ENCODE measurements around the gene UNC80.

UNC80 gene

GRCh38 chr2:210007895-210008294 is 236.3 kb downstream of the UNC80 start:
- Mint-ChIP-seq H3K4me3 (no peak overlapping the region), H3K4me1 (ENCODE audit: low read depth) (peaks cover 46% of the 10 kb centered on the region), H3K36me3 (ENCODE audit: low read depth) (peaks cover 42% of the 10 kb centered on the region), H3K27me3 (ENCODE audit: low read depth) (no peaks in the 10 kb centered on the region), H3K27ac (no peak overlapping the region), H3K9me3 (no peaks in the 10 kb centered on the region)
- no peak for DNase-seq (ENCODE audit: low spot score)

GRCh38 chr2:210009126-210009525 is 237.5 kb downstream of the UNC80 start:
- Mint-ChIP-seq H3K4me3 (no peak overlapping the region), H3K27me3 (ENCODE audit: low read depth) (no peaks in the 10 kb centered on the region), H3K4me1 (ENCODE audit: low read depth) (peaks cover 38% of the 10 kb centered on the region), H3K36me3 (ENCODE audit: low read depth) (peaks cover 43% of the 10 kb centered on the region), H3K9me3 (no peaks in the 10 kb centered on the region), H3K27ac (no peak overlapping the region)
- no peak for DNase-seq (ENCODE audit: low spot score)

- no peak overlapping the region for H3K27ac Mint-ChIP-seq
- H3K4me3 Mint-ChIP-seq, result no peak overlapping the region
- no peaks in the 10 kb centered on the region for H3K9me3 Mint-ChIP-seq
- no peak for DNase-seq (ENCODE audit: low spot score)
- peaks cover 42% of the 10 kb centered on the region for H3K36me3 Mint-ChIP-seq (ENCODE audit: low read depth)
- H3K4me1 Mint-ChIP-seq (ENCODE audit: low read depth), result peaks cover 32% of the 10 kb centered on the region
- no peaks in the 10 kb centered on the region for H3K27me3 Mint-ChIP-seq (ENCODE audit: low read depth)
Observed at GRCh38 chr2:210009896-210010295, 238.3 kb downstream of the UNC80 start.

- Mint-ChIP-seq H3K27ac (no peak overlapping the region), H3K9me3 (no peaks in the 10 kb centered on the region), H3K27me3 (ENCODE audit: low read depth) (no peaks in the 10 kb centered on the region), H3K36me3 (ENCODE audit: low read depth) (peaks cover 50% of the 10 kb centered on the region), H3K4me3 (no peak overlapping the region), H3K4me1 (ENCODE audit: low read depth) (no peaks in the 10 kb centered on the region)
- no peak for DNase-seq (ENCODE audit: low spot score)
Observed at GRCh38 chr2:210020138-210020537, 248.5 kb downstream of the UNC80 start.

GRCh38 chr2:210022824-210023223 is 251.2 kb downstream of the UNC80 start:
- no peak overlapping the region for H3K4me3 Mint-ChIP-seq
- no peaks in the 10 kb centered on the region for H3K27me3 Mint-ChIP-seq (ENCODE audit: low read depth)
- H3K27ac Mint-ChIP-seq, result no peak overlapping the region
- no peak for DNase-seq (ENCODE audit: low spot score)
- no peaks in the 10 kb centered on the region for H3K4me1 Mint-ChIP-seq (ENCODE audit: low read depth)
- H3K9me3 Mint-ChIP-seq, result no peaks in the 10 kb centered on the region
- H3K36me3 Mint-ChIP-seq (ENCODE audit: low read depth), result peaks cover 34% of the 10 kb centered on the region

- H3K27ac Mint-ChIP-seq, result no peak overlapping the region
- H3K4me3 Mint-ChIP-seq, result no peak overlapping the region
- no peaks in the 10 kb centered on the region for H3K9me3 Mint-ChIP-seq
- no peaks in the 10 kb centered on the region for H3K27me3 Mint-ChIP-seq (ENCODE audit: low read depth)
- H3K4me1 Mint-ChIP-seq (ENCODE audit: low read depth), result no peaks in the 10 kb centered on the region
- H3K36me3 Mint-ChIP-seq (ENCODE audit: low read depth), result peaks cover 23% of the 10 kb centered on the region
- no peak for DNase-seq (ENCODE audit: low spot score)
Observed at GRCh38 chr2:210027608-210028007, 256.0 kb downstream of the UNC80 start.

- Mint-ChIP-seq H3K27ac (no peak overlapping the region), H3K36me3 (ENCODE audit: low read depth) (peaks cover 20% of the 10 kb centered on the region)
- DNase-seq (ENCODE audit: low spot score), result no peak
Observed at GRCh38 chr2:210028178-210028577, 256.5 kb downstream of the UNC80 start.

GRCh38 chr2:210034087-210034683 is 262.6 kb downstream of the UNC80 start:
- Mint-ChIP-seq H3K4me1 (ENCODE audit: low read depth) (no peaks in the 10 kb centered on the region), H3K36me3 (ENCODE audit: low read depth) (peaks cover 7% of the 10 kb centered on the region), H3K9me3 (no peaks in the 10 kb centered on the region), H3K27me3 (ENCODE audit: low read depth) (no peaks in the 10 kb centered on the region), H3K4me3 (no peak overlapping the region), H3K27ac (no peak overlapping the region)
- no peak for DNase-seq (ENCODE audit: low spot score)

More at GRCh38 chr2:210028178-210028577, 256.5 kb downstream of the UNC80 start:
- Mint-ChIP-seq H3K4me1 (ENCODE audit: low read depth) (no peaks in the 10 kb centered on the region), H3K27me3 (ENCODE audit: low read depth) (no peaks in the 10 kb centered on the region), H3K4me3 (no peak overlapping the region), H3K9me3 (no peaks in the 10 kb centered on the region)

- Mint-ChIP-seq H3K9me3 (no peaks in the 10 kb centered on the region), H3K4me1 (ENCODE audit: low read depth) (no peaks in the 10 kb centered on the region), H3K27ac (no peak overlapping the region), H3K36me3 (ENCODE audit: low read depth) (peaks cover 6% of the 10 kb centered on the region), H3K27me3 (ENCODE audit: low read depth) (no peaks in the 10 kb centered on the region), H3K4me3 (no peak overlapping the region)
- no peak for DNase-seq (ENCODE audit: low spot score)
Observed at GRCh38 chr2:210035679-210036078, 264.0 kb downstream of the UNC80 start.

GRCh38 chr2:210038078-210038477 is 266.4 kb downstream of the UNC80 start:
- Mint-ChIP-seq H3K36me3 (ENCODE audit: low read depth) (no peaks in the 10 kb centered on the region), H3K4me3 (no peak overlapping the region), H3K4me1 (ENCODE audit: low read depth) (no peaks in the 10 kb centered on the region), H3K27ac (no peak overlapping the region), H3K9me3 (no peaks in the 10 kb centered on the region), H3K27me3 (ENCODE audit: low read depth) (no peaks in the 10 kb centered on the region)
- DNase-seq (ENCODE audit: low spot score), result no peak

GRCh38 chr2:210046851-210047500 is 275.3 kb downstream of the UNC80 start:
- H3K36me3 Mint-ChIP-seq (ENCODE audit: low read depth), result no peaks in the 10 kb centered on the region
- no peak for DNase-seq (ENCODE audit: low spot score)
- no peak overlapping the region for H3K4me3 Mint-ChIP-seq
- H3K9me3 Mint-ChIP-seq, result no peaks in the 10 kb centered on the region
- no peak overlapping the region for H3K27ac Mint-ChIP-seq
- H3K4me1 Mint-ChIP-seq (ENCODE audit: low read depth), result no peaks in the 10 kb centered on the region
- H3K27me3 Mint-ChIP-seq (ENCODE audit: low read depth), result no peaks in the 10 kb centered on the region
